HG02938 (cell line): ENCODE results near the gene GLCE.

ENCODE experiments used
- ATAC-seq: cut with Tn5 transposase; IDR thresholded peaks from one replicate; pipeline ENCODE4 v1.9.1; 2021; ENCODE audit warnings: mild to moderate bottlenecking, moderate library complexity; ENCODE audit not compliant: unreplicated experiment

The GLCE gene

GRCh38 chr15:69314131-69314530 is 153.7 kb downstream of the GLCE start:
- ATAC-seq = no peak

- no peak for ATAC-seq
Observed at GRCh38 chr15:69314736-69315135, 154.3 kb downstream of the GLCE start.

- ATAC-seq = no peak
Observed at GRCh38 chr15:69315402-69316110, 155.1 kb downstream of the GLCE start.

GRCh38 chr15:69316291-69316690 is 155.9 kb downstream of the GLCE start:
- ATAC-seq = no peak

GRCh38 chr15:69317392-69317841 is 157.0 kb downstream of the GLCE start:
- no peak for ATAC-seq

- ATAC-seq = no peak
Observed at GRCh38 chr15:69318033-69318432, 157.6 kb downstream of the GLCE start.

- ATAC-seq = no peak
Observed at GRCh38 chr15:69319384-69320375, 159.2 kb downstream of the GLCE start.

GRCh38 chr15:69320977-69321554 is 160.6 kb downstream of the GLCE start:
- ATAC-seq = no peak
